NCI-H2196 (cell line): ENCODE data around the gene HOXD11.
A peak's percentile ranks its signal among the peaks of the same experiment; 100 is the strongest.

ENCODE experiments used
- DNase-seq: peaks from one replicate; lab custom pipeline; 2025; ENCODE audit not compliant: unreplicated experiment; lab: John Stamatoyannopoulos, UW

HOXD11 gene

GRCh38 chr2:176106581-176107539 is at the start of gene HOXD11:
HOXD11 (plus strand) TSS chr2:176107280; CDS start chr2:176107356, 76 bp downstream.
- DNase-seq = peak; percentile 94

- DNase-seq = no peak
Measured at GRCh38 chr2:176063958-176064357, 43.1 kb upstream of the HOXD11 start.

- DNase-seq = no peak
Measured at GRCh38 chr2:176066645-176067588, 40.2 kb upstream of the HOXD11 start.

GRCh38 chr2:176067589-176068418 is 39.3 kb upstream of the HOXD11 start:
- no peak for DNase-seq

GRCh38 chr2:176068419-176068832 is 38.7 kb upstream of the HOXD11 start:
- DNase-seq = no peak

GRCh38 chr2:176071330-176072291 is 35.5 kb upstream of the HOXD11 start:
- no peak for DNase-seq

- no peak for DNase-seq
Measured at GRCh38 chr2:176072292-176072669, 34.8 kb upstream of the HOXD11 start.

GRCh38 chr2:176072951-176073904 is 33.9 kb upstream of the HOXD11 start:
- DNase-seq = no peak

GRCh38 chr2:176074919-176075425 is 32.1 kb upstream of the HOXD11 start:
- no peak for DNase-seq

- no peak for DNase-seq
Measured at GRCh38 chr2:176075481-176075880, 31.6 kb upstream of the HOXD11 start.

- DNase-seq = no peak
Measured at GRCh38 chr2:176076063-176076462, 31.0 kb upstream of the HOXD11 start.

- no peak for DNase-seq
Measured at GRCh38 chr2:176076796-176077195, 30.3 kb upstream of the HOXD11 start.

GRCh38 chr2:176078541-176079284 is 28.4 kb upstream of the HOXD11 start:
- DNase-seq = no peak

GRCh38 chr2:176079285-176079830 is 27.7 kb upstream of the HOXD11 start:
- DNase-seq = no peak

GRCh38 chr2:176079831-176080539 is 27.1 kb upstream of the HOXD11 start:
- DNase-seq = no peak

- DNase-seq = no peak
Measured at GRCh38 chr2:176080540-176081375, 26.3 kb upstream of the HOXD11 start.
